Mononuclear cell (primary cell): ENCODE measurements around the gene SCIN. TPM values are rescaled to one million over a fixed set of nuclear protein-coding genes. Genes with fewer than 3 reads are reported as not detected.
"Not testable (repeated sequence)": the region's sequence is repeated elsewhere in the genome, so short reads cannot be mapped to it uniquely, and the experiment has no call there.

ENCODE experiments used
- H3K27me3 ChIP-seq: 2 replicates; pipeline ENCODE4 v1.6.0; 2011; ENCODE audit warnings: low read length, control low read depth; ENCODE audit not compliant: insufficient read depth
- H3K4me1 ChIP-seq: 2 replicates; pipeline ENCODE4 v1.5.1; 2011; ENCODE audit warnings: mild to moderate bottlenecking, low read length, control low read depth; ENCODE audit not compliant: insufficient read depth
- H3K4me3 ChIP-seq: 2 replicates; pipeline ENCODE4 v1.5.1; 2011; ENCODE audit warnings: mild to moderate bottlenecking, low read length, moderate library complexity
- H3K9me3 ChIP-seq: 2 replicates; pipeline ENCODE4 v1.5.1; 2011; ENCODE audit warnings: low read depth, mild to moderate bottlenecking, control low read depth, low read length
- total RNA-seq: library from RNA; depleted of rRNA; stranded (reverse); fragments of >200 nt; gene quantifications from one replicate; pipeline ENCODE4 v1.2.3, GENCODE V29; 2012

Gene SCIN
- total RNA-seq, 1 donor: 0.21 TPM

DNA sequence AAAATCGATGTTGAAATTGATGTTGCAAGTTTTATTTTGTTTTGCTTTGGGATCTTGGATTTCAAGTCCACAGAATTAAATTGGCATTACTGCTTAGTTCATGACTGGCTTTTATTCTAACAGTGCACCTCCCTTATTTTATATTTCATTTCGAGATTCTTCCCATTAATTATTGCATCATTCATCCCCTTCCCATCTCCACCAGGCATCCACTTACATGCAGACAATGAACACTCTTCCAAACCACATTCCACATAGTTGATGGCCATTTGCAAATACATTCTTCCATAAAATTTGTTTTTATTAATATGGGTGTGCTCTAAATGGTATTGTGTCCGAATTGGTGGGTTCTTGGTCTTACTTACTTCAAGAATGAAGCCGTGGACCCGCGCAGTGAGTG, 15.6 kb upstream of the SCIN start:
- H3K9me3 ChIP-seq: no peaks in the 10 kb centered on the region
- no peaks in the 10 kb centered on the region for H3K4me1 ChIP-seq
- H3K27me3 ChIP-seq: no peaks in the 10 kb centered on the region
- H3K4me3 ChIP-seq: no peak overlapping the region

DNA sequence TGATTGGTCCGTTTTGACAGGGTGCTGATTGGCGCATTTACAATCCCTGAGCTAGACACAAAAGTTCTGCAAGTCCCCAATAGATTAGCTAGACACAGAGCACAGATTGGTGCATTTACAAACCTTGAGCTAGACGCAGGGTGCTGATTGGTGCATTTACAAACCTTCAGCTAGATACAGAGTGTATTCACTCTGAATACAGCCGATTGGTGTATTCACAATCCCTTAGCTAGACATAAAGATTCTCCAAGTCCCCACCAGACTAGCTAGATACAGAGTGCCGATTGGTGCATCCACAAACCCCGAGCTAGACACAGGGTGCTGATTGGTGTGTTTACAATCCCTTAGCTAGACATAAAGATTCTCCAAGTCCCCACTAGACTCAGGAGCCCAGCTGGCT, 14.8 kb upstream of the SCIN start:
- not testable (repeated sequence) for H3K9me3 ChIP-seq, H3K4me1 ChIP-seq, H3K27me3 ChIP-seq
- peak overlapping the region; percentile 27 for H3K4me3 ChIP-seq

DNA sequence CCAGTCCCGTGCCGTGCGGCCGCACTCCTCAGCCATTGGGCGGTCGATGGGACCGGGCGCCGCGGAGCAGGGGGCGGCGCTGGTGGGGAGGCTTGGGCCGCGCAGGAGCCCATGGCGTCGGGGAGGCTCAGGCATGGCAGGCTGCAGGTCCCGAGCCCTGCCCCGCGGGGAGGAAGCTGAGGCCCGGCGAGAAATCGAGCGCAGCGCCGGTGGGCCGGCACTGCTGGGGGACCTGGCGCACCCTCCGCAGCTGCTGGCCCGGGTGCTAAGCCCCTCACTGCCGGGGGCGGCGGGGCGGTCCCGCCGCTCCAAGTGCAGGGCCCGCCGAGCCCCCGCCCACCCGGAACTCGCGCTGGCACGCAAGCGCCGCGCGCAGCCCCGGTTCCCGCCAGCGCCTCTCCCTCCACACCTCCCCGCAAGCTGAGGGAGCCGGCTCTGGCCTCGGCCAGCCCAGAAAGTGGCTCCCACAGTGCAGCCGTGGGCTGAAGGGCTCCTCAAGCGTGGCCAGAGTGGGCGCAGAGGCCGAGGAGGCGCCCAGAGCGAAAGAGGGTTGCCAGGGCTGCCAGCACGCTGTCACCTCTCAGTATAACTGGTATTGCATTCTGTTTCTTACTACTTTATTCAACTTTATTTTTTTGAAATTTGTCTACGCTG, 14.3 kb upstream of the SCIN start:
- H3K4me3 ChIP-seq: peak overlapping the region; percentile 27
- not testable (repeated sequence) for H3K27me3 ChIP-seq, H3K9me3 ChIP-seq, H3K4me1 ChIP-seq

DNA sequence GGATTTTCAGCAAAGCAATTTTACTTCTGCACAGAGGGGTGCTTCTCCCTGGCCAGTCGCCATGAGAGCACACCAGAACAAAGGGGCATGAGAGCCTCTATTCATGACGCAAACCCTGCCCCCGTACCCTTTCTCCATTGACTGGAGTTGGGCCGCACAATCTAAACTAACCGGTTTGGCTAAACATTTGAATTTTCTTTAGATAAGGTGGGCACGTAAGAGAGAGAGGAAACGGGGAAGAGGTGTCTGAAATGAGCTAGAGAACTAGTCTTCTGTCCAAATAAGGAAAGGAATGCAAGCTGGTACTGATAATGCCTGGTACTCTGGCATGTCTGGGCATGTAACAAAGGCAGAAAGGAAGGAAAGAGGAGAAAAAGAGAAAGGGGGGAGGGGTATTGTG, 13.2 kb upstream of the SCIN start:
- H3K27me3 ChIP-seq: no peaks in the 10 kb centered on the region
- no peaks in the 10 kb centered on the region for H3K4me1 ChIP-seq
- no peak overlapping the region for H3K4me3 ChIP-seq
- no peaks in the 10 kb centered on the region for H3K9me3 ChIP-seq

DNA sequence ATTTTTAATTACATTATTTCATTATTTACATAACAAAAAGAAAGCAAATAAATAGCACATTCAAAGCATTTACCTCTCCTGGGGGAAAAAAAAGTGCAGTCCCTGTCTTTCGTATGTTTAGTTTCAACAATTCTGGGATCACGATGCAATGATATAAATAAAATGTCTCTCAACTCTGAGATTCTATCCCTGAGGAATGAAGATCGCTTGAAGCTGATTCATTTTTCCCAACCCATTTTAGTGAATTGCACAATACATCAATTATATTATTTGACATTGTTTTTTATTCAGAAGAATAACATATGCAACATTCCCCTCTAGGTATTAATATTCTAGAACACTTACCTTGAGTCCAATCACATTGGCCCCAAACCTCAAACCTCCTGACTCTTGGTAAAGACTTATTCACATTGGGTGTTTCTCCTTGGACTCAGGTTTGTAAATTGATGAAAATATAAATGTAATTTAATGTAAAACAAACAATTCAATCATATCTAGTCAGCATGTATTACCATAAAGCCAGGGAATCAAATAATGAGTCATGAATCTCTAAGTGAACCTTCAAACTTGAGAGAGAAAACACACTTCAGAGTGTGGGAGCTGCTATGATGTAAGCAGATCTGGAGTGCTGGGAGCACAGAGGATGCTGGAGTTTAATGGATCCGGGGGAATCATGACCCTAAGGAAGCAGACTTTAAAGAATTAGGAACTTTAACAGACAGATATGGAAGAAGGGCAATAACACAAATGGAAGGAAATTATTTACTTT, 5.3 kb upstream of the SCIN start:
- no peak overlapping the region for H3K4me3 ChIP-seq
- peaks cover 6% of the 10 kb centered on the region for H3K4me1 ChIP-seq
- peaks cover 13% of the 10 kb centered on the region for H3K27me3 ChIP-seq
- H3K9me3 ChIP-seq: no peaks in the 10 kb centered on the region

DNA sequence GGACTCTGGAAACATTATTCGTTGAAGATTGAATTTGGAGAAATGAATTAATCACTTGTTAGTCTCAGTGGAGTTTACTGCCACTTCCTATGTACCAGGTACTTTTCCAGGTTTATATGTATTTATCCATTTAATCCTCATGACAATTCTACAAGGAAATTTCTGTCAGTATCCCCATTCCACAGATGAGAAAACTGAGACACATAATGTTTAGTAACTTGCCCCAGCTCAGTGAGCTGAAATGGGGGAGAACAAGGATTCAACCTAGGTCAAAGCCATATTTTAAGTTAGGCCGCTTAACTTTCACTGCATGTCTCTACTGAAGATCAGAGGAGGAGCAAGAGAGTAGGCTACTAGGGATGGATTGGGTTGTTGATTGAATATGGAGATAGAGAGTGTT, 4.6 kb upstream of the SCIN start:
- Histone ChIP-seq H3K4me3 (no peak overlapping the region), H3K9me3 (no peaks in the 10 kb centered on the region), H3K4me1 (peaks cover 10% of the 10 kb centered on the region), H3K27me3 (peaks cover 16% of the 10 kb centered on the region)

DNA sequence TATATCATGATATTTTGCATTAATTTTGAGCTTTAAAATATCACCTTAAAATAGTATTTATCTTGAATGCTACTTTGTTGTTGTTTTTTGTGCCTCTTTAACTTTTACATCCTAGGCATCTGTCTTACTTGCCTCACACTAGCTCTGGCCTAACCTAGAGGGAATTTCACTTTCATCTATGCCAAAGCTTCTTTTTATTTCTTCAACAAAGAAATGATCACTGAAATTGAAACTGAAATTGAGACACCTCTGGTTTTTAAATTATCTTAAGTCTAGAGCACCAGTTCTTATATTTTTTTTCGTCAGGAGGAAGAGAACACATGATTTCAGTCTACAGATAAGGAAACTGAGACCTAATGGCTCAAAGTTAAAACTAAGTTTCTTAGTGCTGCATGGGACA, 3.5 kb upstream of the SCIN start:
- Histone ChIP-seq H3K4me1 (peaks cover 14% of the 10 kb centered on the region), H3K9me3 (no peaks in the 10 kb centered on the region)

DNA sequence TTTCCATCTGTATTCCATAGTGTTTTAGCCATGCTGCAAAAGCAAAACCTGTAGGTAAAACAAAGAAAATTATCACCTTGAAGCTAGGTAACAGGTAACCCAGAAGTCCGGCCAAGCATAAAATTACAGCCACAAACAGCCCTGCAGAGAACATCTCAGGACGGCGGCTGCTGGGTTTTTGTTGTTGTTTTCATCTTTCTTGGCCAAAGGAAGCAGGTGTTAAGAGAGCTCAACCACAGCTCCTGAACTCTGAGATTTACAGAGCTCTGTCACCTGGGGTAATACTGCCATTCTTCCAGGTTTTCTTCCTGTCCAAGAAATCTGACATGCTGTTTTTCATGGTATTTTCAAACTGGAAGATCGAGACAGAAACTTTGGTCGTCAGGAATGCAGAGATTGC, 847 bp upstream of the SCIN start:
- Histone ChIP-seq H3K4me3 (no peak overlapping the region), H3K9me3 (no peaks in the 10 kb centered on the region), H3K4me1 (peaks cover 14% of the 10 kb centered on the region)

More for the DNA sequence above, 3.5 kb upstream of the SCIN start:
- H3K27me3 ChIP-seq: peaks cover 22% of the 10 kb centered on the region
- H3K4me3 ChIP-seq: no peak overlapping the region

DNA sequence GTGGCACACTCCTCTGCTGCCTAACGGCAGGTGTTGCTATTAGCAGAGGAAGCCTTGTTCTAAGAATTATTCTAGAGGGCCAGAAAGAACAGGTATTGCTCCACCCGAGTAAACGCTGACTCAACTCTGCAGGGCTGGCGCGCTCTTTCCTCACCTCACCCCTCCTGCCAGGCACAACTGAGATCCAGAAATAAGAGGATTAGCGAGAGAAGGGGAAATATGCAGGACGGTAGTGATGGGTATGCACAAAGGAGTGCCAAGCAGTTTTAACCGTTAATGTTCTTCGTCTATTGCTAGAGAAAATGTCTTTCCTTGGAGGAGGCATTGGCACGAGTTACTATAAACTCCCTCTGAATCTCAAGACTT, 369 bp upstream of the SCIN start:
- H3K4me3 ChIP-seq: peak overlapping the region; percentile 5
- no peaks in the 10 kb centered on the region for H3K9me3 ChIP-seq
- peaks cover 14% of the 10 kb centered on the region for H3K4me1 ChIP-seq
- H3K27me3 ChIP-seq: peaks cover 22% of the 10 kb centered on the region

More for the DNA sequence above, 847 bp upstream of the SCIN start:
- H3K27me3 ChIP-seq: peaks cover 22% of the 10 kb centered on the region

DNA sequence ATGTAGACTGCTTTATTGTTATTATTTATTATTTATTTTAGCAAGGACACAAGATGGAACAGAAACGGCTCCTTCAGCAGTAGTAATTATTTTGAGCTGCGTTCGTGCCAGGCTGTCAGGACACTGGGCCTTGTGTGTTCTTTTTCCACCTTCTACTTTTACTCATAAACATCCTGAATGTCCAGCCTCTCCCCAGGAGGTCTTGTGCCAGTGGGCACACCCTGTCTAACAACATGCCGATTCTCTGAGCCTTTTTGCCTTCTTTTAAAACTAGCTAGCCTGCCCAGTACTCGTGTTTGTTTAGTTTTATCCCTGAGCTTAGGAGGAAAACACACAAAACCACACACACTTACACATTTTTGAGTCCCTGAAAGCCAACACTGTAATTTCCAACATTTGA, 1.2 kb downstream of the SCIN start:
- Histone ChIP-seq H3K9me3 (no peaks in the 10 kb centered on the region), H3K27me3 (peaks cover 22% of the 10 kb centered on the region), H3K4me1 (peaks cover 14% of the 10 kb centered on the region), H3K4me3 (no peak overlapping the region)

DNA sequence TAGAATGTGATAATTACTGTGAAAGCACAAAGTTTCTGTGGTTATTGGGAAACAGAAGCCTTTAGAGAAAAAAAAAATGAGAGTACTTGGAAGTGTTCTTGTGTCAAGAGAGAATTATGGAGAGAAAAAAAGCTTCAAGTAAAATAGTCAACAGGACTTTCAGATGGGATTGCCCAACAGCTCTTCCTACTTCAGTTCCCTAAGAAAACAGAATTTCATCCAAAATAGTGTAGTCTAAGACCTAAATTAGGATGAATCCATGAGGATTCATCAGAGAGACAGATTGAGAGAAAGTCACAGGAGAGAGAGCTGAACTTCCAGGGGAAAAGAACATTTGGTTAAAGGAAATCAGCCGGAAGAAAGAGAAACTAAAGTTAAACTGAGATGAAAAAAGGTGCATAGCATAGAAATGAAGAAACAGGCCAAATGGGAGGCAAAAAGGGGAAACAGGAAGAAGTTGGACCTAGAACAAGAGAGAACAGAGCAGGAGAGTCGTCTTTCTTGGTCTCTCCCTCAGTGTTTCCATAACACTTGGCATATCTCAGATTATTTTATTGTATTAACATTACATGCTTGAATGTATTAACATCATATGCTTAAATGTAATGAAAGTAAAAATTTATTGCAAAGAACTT, 2.5 kb downstream of the SCIN start:
- peaks cover 22% of the 10 kb centered on the region for H3K27me3 ChIP-seq
- no peaks in the 10 kb centered on the region for H3K9me3 ChIP-seq
- H3K4me3 ChIP-seq: no peak overlapping the region
- H3K4me1 ChIP-seq: peaks cover 14% of the 10 kb centered on the region

DNA sequence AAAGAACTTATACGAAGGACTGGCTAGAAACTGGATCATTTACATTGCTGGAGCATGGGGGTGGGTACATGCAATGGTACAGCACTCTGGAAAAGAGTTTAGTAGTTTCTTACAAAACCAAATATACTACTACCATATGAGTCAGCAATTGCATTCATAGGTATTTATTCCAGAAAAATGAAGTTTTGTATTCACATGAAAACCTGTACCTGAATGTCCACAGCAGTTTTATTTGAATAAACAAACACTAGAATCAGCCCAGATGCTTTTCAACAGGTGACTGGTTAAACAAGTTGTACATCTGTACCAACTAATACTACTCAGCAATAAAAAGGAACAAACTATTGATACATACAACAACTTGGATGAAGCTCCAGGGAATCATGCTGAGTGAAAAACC, 3.4 kb downstream of the SCIN start:
- Histone ChIP-seq H3K4me3 (no peak overlapping the region), H3K9me3 (no peaks in the 10 kb centered on the region), H3K4me1 (peaks cover 14% of the 10 kb centered on the region), H3K27me3 (peaks cover 18% of the 10 kb centered on the region)

DNA sequence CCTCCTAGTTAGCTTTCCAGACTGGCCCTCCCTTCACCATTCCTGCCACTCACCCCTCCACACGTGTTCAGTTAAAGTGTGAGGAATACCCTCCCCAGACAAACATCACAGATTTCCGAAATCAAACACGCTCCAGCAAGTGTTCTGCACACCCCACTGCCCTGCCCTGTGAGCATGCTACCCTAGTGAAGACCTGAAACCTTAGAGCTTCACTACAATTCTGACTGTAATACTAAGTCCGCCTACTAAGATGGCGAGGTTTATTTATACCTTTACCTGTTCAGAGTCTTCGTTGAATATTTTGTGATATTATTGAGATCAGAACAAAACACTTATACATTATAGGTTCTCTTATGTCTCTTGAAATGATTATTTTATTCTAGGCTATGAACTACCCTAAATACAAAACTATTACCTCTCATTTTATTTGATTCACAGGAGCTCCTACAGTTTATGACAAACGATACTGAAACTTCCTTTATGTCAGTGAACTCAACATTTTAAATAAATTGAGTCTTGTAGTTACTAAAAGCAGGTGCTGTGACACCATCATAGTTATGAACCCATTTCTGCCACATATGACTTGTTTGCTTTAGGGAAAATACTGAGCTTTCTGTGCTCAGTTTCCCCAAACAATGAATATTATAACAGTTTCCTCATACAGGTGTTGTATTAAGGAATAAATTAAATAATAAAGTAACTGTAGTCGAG, 8.6 kb downstream of the SCIN start:
- Histone ChIP-seq H3K4me1 (peaks cover 15% of the 10 kb centered on the region), H3K4me3 (no peak overlapping the region), H3K9me3 (no peaks in the 10 kb centered on the region), H3K27me3 (no peaks in the 10 kb centered on the region)

DNA sequence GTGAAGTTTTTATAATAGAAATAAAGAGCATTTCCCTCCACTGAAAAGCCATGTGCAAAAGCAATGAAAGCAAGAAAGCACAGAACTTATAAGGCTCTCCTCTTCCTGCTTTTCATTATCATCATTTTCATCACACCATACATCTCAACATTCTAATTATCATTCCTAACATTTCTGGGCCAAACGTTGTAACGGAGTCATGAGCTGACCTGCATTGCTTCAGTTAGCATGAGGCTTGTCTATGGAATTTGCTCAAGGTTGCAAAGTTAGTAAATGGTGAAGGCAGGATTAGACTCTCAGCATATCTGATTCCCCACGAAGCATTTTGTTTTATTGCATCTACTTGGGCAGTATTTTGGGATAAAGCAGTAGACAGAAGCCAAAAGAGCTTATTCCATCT, 11.4 kb downstream of the SCIN start:
- no peaks in the 10 kb centered on the region for H3K9me3 ChIP-seq
- H3K4me3 ChIP-seq: no peak overlapping the region
- no peaks in the 10 kb centered on the region for H3K27me3 ChIP-seq
- H3K4me1 ChIP-seq: peaks cover 29% of the 10 kb centered on the region

DNA sequence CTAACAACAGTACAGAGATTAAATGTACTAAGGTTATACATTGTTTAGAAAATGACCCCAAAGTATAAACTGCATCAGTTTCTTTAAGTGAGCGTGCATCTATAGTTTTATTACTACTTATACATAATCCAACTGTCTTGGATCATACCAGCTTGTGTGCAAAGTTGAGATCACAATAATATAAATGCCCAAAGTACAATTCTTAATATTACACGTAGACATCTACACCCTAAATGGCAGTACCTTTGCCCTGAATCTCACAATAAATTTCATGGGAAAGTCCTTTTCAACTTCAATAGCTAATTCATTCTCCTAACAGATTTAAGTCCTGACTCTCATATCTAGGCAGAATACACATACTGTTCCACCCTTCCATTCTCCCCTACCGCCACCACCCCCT, 11.8 kb downstream of the SCIN start:
- H3K4me3 ChIP-seq: no peak overlapping the region
- H3K9me3 ChIP-seq: no peaks in the 10 kb centered on the region
- H3K27me3 ChIP-seq: no peaks in the 10 kb centered on the region
- peaks cover 29% of the 10 kb centered on the region for H3K4me1 ChIP-seq
